NB4 (cell line): ENCODE results near the gene RNU6-1.

Experiments
- CTCF ChIP-seq: IDR thresholded peaks from one replicate; pipeline ENCODE4 v1.5.1; 2012; ENCODE audit warnings: low read depth, low read length
- MYC ChIP-seq: IDR thresholded peaks from 2 replicates; pipeline ENCODE4 v1.6.1; 2011; ENCODE audit warnings: low read depth, low read length
- POLR2A ChIP-seq: IDR thresholded peaks from 2 replicates; pipeline ENCODE4 v1.6.1; 2011; ENCODE audit warnings: mild to moderate bottlenecking; ENCODE audit not compliant: insufficient read length; ENCODE audit errors: extremely low read depth
- TF ChIP-seq, protein P1 (sequence below): IDR thresholded peaks from 2 replicates; pipeline ENCODE4 v1.6.1; 2011; ENCODE audit warnings: low read depth, low read length

DNA sequence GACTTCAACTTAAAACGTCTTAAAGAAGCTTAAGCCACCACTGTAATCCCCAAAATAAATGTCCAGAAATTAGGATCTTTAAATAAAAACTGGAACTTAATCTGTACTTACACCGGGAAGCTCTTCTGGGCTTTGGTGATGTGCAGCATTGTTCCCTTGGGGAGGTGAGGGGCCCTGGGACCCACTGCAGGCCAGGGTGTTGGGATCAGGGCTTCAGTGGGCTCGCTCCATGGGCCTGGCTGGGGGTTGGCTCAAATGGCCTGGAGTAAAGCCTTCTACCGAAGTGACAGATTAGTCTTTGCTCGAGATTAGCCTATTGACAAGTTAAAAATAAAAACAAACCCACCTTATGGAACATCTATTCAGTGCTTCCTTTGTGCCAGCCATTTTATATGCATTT, 6.1 kb upstream of the RNU6-1 start:
- no peak for TF ChIP-seq CTCF
- TF ChIP-seq POLR2A: no peak
- TF ChIP-seq, protein P1, sequence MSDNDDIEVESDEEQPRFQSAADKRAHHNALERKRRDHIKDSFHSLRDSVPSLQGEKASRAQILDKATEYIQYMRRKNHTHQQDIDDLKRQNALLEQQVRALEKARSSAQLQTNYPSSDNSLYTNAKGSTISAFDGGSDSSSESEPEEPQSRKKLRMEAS: no peak
- no peak for TF ChIP-seq MYC
